BJ (cell line): ENCODE data around the gene TINAGL1. TPM values are rescaled to one million over a fixed set of nuclear protein-coding genes. Genes with fewer than 3 reads are reported as not detected.
A peak's percentile ranks its signal among the peaks of the same experiment; 100 is the strongest.

ENCODE experiments used
- CTCF ChIA-PET: fragments of 350-600 bp; formaldehyde crosslinking; extraction: SDS; loops from one replicate; lab custom pipeline; 2021; ENCODE audit warnings: antibody characterized with exemption, inconsistent platforms; lab: Yijun Ruan, JAX
- POLR2A ChIA-PET: fragments of 300-600 bp; sonication (Branson Sonifier 250); formaldehyde crosslinking; extraction: SDS; loops from one replicate; lab custom pipeline; 2021; ENCODE audit warnings: antibody characterized with exemption; lab: Charles Lee
- DNase-seq: peaks from one replicate; pipeline ENCODE4 v3.0.0-alpha.2; 2011; ENCODE audit warnings: low read depth
- H3K27me3 ChIP-seq: 2 replicates; pipeline ENCODE4 v1.6.0; 2011; ENCODE audit warnings: low read length; ENCODE audit not compliant: control insufficient read depth, insufficient read depth
- H3K36me3 ChIP-seq: 2 replicates; pipeline ENCODE4 v1.5.1; 2011; ENCODE audit warnings: low read length; ENCODE audit not compliant: control insufficient read depth, insufficient read depth
- H3K4me3 ChIP-seq: 2 replicates; pipeline ENCODE4 v1.5.1; 2011; ENCODE audit warnings: low read depth, mild to moderate bottlenecking, control low read depth, low read length
- polyA plus RNA-seq: library from polyadenylated mRNA; depleted of rRNA; stranded (reverse); fragments of >200 nt; gene quantifications from 2 replicates; pipeline ENCODE4 v1.2.3, GENCODE V29; 2011
- TF ChIP-seq, protein P1 (sequence below): IDR thresholded peaks from 2 replicates; pipeline ENCODE4 v1.5.1; 2011; ENCODE audit warnings: low read depth, mild to moderate bottlenecking, control low read depth, inconsistent platforms, low read length, moderate library complexity; ENCODE audit not compliant: insufficient read depth

The TINAGL1 gene
- polyA plus RNA-seq, 1 experiment, result 39.0 TPM

- no peaks in the 10 kb centered on the region for H3K36me3 ChIP-seq
- ChIA-PET POLR2A (no interaction called here), CTCF (interaction anchor here (0.8 to 2.8 kb wide), 7 partner anchors 8 to 136 kb away, joined by 3 to 22 read pairs (median 3); partner anchors contain the start of gene HCRTR1)
- H3K27me3 ChIP-seq, result peaks cover 1% of the 10 kb centered on the region; the same call in 1 of the 2 replicates
- DNase-seq, result no peak
- H3K4me3 ChIP-seq, result no peak overlapping the region
- TF ChIP-seq, protein P1, sequence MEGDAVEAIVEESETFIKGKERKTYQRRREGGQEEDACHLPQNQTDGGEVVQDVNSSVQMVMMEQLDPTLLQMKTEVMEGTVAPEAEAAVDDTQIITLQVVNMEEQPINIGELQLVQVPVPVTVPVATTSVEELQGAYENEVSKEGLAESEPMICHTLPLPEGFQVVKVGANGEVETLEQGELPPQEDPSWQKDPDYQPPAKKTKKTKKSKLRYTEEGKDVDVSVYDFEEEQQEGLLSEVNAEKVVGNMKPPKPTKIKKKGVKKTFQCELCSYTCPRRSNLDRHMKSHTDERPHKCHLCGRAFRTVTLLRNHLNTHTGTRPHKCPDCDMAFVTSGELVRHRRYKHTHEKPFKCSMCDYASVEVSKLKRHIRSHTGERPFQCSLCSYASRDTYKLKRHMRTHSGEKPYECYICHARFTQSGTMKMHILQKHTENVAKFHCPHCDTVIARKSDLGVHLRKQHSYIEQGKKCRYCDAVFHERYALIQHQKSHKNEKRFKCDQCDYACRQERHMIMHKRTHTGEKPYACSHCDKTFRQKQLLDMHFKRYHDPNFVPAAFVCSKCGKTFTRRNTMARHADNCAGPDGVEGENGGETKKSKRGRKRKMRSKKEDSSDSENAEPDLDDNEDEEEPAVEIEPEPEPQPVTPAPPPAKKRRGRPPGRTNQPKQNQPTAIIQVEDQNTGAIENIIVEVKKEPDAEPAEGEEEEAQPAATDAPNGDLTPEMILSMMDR, result no peak
Observed at GRCh38 chr1:31609514-31610118, 33.3 kb downstream of the TINAGL1 start.

- no peak for DNase-seq
- H3K4me3 ChIP-seq, result no peak overlapping the region
- POLR2A ChIA-PET, result no interaction called here
- no peaks in the 10 kb centered on the region for H3K36me3 ChIP-seq
- CTCF ChIA-PET, result no interaction called here
- TF ChIP-seq, protein P1, result no peak
- peaks cover 12% of the 10 kb centered on the region for H3K27me3 ChIP-seq
Observed at GRCh38 chr1:31614414-31615005, 38.2 kb downstream of the TINAGL1 start.

DNA sequence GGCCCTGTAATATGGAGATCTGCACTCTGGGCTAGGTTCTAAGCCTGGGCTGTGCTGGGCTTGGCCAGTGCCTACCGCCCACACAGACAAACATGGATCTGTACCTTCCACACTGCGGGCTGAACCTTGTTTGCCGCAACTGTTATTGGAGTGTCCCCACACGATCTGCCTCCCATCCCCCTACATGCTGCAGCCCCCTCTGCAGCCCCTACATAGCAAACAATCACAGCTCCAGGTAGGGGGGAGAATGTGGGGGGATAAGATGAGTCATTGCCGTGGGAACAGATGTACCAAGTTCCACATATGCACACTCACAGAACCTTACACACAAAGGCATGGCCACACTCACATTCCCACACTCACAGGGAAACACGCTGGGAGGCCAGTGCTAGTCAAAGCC is 39.1 kb downstream of the TINAGL1 start:
- no peak overlapping the region for H3K4me3 ChIP-seq
- no peaks in the 10 kb centered on the region for H3K36me3 ChIP-seq
- H3K27me3 ChIP-seq, result peaks cover 12% of the 10 kb centered on the region
- no peak for DNase-seq
- ChIA-PET POLR2A (no interaction called here), CTCF (no interaction called here)
- TF ChIP-seq, protein P1, result no peak

- Histone ChIP-seq H3K27me3 (peaks cover 12% of the 10 kb centered on the region), H3K4me3 (no peak overlapping the region), H3K36me3 (no peaks in the 10 kb centered on the region)
- POLR2A ChIA-PET, result no interaction called here
- TF ChIP-seq, protein P1, result no peak
- CTCF ChIA-PET, result interaction anchor here (4.0 kb wide), 1 partner anchor 52 kb away, joined by 23 read pairs; no protein-coding TSS in a partner anchor
- DNase-seq, result no peak
Observed at GRCh38 chr1:31615939-31616338, 39.6 kb downstream of the TINAGL1 start.

DNA sequence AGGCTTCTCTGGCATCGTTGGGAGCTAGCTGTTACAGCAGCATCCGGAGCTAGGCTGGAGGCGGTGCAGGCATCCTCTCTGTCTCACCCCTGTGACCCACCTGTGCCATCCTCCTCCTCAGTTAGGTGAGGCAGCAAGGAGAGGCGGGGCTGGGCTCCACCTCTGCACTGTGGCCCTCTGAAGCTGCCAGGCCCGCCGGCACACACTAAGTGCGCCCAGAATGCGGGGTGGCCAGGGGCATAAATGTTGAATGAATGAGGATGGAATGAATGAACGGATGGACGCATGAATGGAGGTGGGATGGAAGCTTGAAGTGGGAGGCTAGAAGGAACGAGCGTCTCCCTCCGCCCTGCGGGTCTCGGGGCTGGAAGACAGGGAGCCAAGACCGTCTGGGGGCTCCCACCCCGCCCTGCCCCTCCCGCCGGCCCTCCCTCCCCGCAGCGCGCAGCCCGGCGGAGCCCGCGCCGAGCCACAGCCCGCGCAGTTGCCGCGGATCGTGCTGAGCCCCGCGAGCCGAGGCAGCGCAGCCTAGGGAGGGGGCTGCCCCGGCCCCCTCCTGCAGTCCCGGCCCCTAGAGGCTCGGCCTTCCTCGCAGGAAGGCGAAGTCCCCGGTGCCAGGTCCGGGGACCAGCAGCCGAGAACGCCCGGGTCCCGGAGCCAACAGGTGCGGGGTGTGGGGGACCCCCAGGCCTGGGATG is 41.1 kb downstream of the TINAGL1 start, which contains the start of gene HCRTR1:
Gene HCRTR1, plus strand, starts transcription at position 472 of the 698 bp plus-strand sequence. CDS start 1,504 bp downstream, outside the sequence.
- ChIA-PET CTCF (interaction anchor here (0.5 to 4.0 kb wide), 23 partner anchors 8 to 195 kb away, joined by 3 to 29 read pairs (median 5); partner anchors contain the start of gene PEF1), POLR2A (no interaction called here)
- TF ChIP-seq, protein P1, result no peak
- Histone ChIP-seq H3K27me3 (peaks cover 12% of the 10 kb centered on the region), H3K4me3 (peak within 1 kb of the TSS; percentile 47), H3K36me3 (no peaks in the 10 kb centered on the region)
- no peak for DNase-seq
